ENCODE data around the gene FAM181B.

GRCh38 chr11:82718821-82719220 lies 14.8 kb downstream of the FAM181B start:
- TF ChIP-seq CTCF (IDR thresholded peaks at IDR 0.05 in 4 of 5, conservative IDR thresholded peaks at IDR 0.05 in 1 of 5) (no peak), POLR2A (IDR thresholded peaks at IDR 0.05) (no peak)

All from gastrocnemius medialis (tissue), 4 donors.